Tibial nerve (tissue), 4 donors: ENCODE results near the gene DUOX2. TPM values are rescaled to one million over a fixed set of nuclear protein-coding genes. Genes with fewer than 3 reads are reported as not detected.

ENCODE experiments used
- DNase-seq, 2 donors: peaks; one replicate each; pipeline ENCODE4 v3.0.0-alpha.2; 2019; ENCODE audit warnings: low spot score in 2 of 2
- H3K27ac ChIP-seq, 4 donors: fragments of 200-600 bp; sonication (generic) in 3 of 4; one replicate each; pipeline ENCODE4 v1.5.1; 2017 to 2019; ENCODE audit warnings: mild to moderate bottlenecking in 1 of 4
- H3K27me3 ChIP-seq, 2 donors: fragments of 200-600 bp; sonication (generic) in 1 of 2; one replicate each; pipeline versions ENCODE4 v1.5.1 to v1.6.0; 2017 to 2019
- H3K36me3 ChIP-seq, 3 donors: fragments of 200-600 bp; sonication (generic); one replicate each; pipeline ENCODE4 v1.5.1; 2018 to 2019
- H3K4me1 ChIP-seq, 4 donors: fragments of 200-600 bp; sonication (generic) in 3 of 4; one replicate each; pipeline ENCODE4 v1.5.1; 2017 to 2019
- H3K4me3 ChIP-seq, 4 donors: fragments of 200-600 bp; sonication (generic) in 3 of 4; one replicate each; pipeline ENCODE4 v1.5.1; 2017 to 2019; ENCODE audit warnings: mild to moderate bottlenecking in 1 of 4, moderate library complexity in 1 of 4
- H3K9me3 ChIP-seq, 4 donors: fragments of 200-600 bp; sonication (generic) in 3 of 4; one replicate each; pipeline ENCODE4 v1.5.1; 2017 to 2019
- EP300 ChIP-seq, 2 donors: sonication (generic); formaldehyde crosslinking; IDR thresholded peaks; one replicate each; pipeline ENCODE4 v1.6.1; 2017; ENCODE audit warnings: antibody characterized with exemption in 2 of 2, mild to moderate bottlenecking in 1 of 2
- POLR2A ChIP-seq, 2 donors: fragments of 450-650 bp; IDR thresholded peaks; one replicate each; pipeline ENCODE4 v1.6.1; 2017; ENCODE audit warnings: antibody characterized with exemption in 2 of 2, mild to moderate bottlenecking in 2 of 2, moderate library complexity in 2 of 2
- WGBS, 2 donors: methylation state at CpG; one replicate each; pipeline ENCODE4 v1.1.5; 2018; 5-methylcytosine and 5-hydroxymethylcytosine counted together
- total RNA-seq, 4 donors: library from RNA; depleted of rRNA; stranded (reverse); fragments of >200 nt; gene quantifications; one replicate each; pipeline ENCODE4 v1.1.0, GENCODE V29; 2016
- TF ChIP-seq, protein P1 (sequence below), 5 experiments: fragments of 200-600 bp in 3 of 5; fragments of 450-650 bp in 2 of 5; sonication (generic) in 3 of 5; IDR thresholded peaks; one replicate each; pipeline ENCODE4 v1.5.1; 2016 to 2019; ENCODE audit warnings: antibody characterized with exemption in 5 of 5, mild to moderate bottlenecking in 3 of 5, moderate library complexity in 2 of 5

The DUOX2 gene
- total RNA-seq, 4 donors from 2014 or later = 0.22 to 1.9 (median 0.84) TPM

DNA sequence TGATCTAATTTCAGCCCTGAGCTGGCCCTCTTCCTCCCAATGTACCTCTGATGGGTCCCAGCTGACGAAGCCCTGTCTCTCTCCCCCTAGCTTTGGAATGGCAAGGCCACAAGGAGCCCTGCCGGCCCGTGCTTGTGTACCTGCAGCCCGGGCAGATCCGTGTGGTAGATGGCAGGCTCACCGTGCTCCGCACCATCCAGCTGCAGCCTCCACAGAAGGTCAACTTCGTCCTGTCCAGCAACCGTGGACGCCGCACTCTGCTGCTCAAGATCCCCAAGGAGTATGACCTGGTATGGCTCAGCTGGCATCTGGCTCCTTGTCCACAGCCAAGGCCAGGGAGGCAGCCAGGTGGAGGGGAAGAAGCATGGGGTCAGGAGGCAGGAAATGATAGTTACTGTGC, 30.0 kb upstream of the DUOX2 start:
- WGBS, 2 donors = 91 to 95% methylated on average over 4 to 11 of the region's 11 CpGs
- H3K27me3 ChIP-seq = no peaks in the 10 kb centered on the region

DNA sequence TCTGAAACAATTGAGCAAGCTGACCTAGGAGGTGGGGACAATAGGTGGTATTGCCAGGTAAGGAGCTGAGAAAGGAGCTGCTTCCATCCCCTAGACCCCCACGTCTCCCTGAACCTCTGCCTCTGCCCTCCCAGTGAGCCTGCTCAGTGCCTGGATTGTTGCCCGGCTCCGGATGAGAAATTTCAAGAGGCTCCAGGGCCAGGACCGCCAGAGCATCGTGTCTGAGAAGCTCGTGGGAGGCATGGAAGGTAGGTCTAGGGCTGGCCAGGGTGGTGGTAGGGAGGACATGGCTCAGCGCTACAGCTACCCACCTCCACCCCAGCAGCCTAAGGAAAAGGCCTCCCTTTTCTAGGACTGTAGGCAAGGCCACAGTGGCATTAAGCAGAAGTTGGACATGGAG, 29.1 kb upstream of the DUOX2 start:
- peaks cover 0 to 35% (median 0%) of the 10 kb centered on the region in 3 donors for H3K36me3 ChIP-seq
- H3K9me3 ChIP-seq = no peaks in the 10 kb centered on the region
- H3K27me3 ChIP-seq = no peaks in the 10 kb centered on the region
- H3K4me1 ChIP-seq = no peaks in the 10 kb centered on the region
- TF ChIP-seq EP300 (IDR thresholded peaks at IDR 0.05) (no peak), POLR2A (IDR thresholded peaks at IDR 0.05) (no peak)
- TF ChIP-seq, protein P1, sequence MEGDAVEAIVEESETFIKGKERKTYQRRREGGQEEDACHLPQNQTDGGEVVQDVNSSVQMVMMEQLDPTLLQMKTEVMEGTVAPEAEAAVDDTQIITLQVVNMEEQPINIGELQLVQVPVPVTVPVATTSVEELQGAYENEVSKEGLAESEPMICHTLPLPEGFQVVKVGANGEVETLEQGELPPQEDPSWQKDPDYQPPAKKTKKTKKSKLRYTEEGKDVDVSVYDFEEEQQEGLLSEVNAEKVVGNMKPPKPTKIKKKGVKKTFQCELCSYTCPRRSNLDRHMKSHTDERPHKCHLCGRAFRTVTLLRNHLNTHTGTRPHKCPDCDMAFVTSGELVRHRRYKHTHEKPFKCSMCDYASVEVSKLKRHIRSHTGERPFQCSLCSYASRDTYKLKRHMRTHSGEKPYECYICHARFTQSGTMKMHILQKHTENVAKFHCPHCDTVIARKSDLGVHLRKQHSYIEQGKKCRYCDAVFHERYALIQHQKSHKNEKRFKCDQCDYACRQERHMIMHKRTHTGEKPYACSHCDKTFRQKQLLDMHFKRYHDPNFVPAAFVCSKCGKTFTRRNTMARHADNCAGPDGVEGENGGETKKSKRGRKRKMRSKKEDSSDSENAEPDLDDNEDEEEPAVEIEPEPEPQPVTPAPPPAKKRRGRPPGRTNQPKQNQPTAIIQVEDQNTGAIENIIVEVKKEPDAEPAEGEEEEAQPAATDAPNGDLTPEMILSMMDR (IDR thresholded peaks at IDR 0.05) = no peak
- DNase-seq = no peak
- H3K4me3 ChIP-seq = no peak overlapping the region
- WGBS, 2 donors = 84 to 85% methylated on average over 7 of the region's 7 CpGs
- no peak overlapping the region for H3K27ac ChIP-seq

More for the DNA sequence above, 30.0 kb upstream of the DUOX2 start:
- Histone ChIP-seq H3K9me3 (no peaks in the 10 kb centered on the region), H3K27ac (no peak overlapping the region), H3K4me1 (no peaks in the 10 kb centered on the region), H3K4me3 (no peak overlapping the region), H3K36me3 (peaks cover 0 to 35% (median 0%) of the 10 kb centered on the region in 3 donors)
- DNase-seq = no peak
- TF ChIP-seq, protein P1 (IDR thresholded peaks at IDR 0.05) = no peak

DNA sequence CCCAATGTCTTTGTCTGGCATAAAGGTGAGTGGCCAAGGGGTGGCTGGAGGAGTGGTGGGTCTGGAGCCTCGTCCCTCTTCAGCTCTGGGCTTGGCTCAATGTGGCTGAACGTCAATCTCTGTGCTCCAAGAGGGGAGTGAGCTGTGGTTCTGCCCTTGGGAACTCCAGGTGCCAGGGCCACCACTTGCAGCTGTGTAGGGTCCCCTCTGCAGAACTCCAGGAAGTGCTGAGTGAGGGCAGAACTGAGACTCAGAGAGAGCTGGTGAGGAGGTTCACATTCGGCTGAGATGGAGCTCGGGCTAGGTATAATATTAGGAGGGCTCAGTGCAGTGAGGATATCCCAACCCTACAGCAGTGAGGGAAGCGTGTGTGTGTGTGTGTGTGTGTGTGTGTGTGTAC, 27.4 kb upstream of the DUOX2 start:
- no peak overlapping the region for H3K27ac ChIP-seq
- H3K4me1 ChIP-seq = no peaks in the 10 kb centered on the region
- H3K36me3 ChIP-seq = peaks cover 0 to 35% (median 0%) of the 10 kb centered on the region in 3 donors
- DNase-seq = no peak
- TF ChIP-seq EP300 (IDR thresholded peaks at IDR 0.05) = no peak
- TF ChIP-seq POLR2A (IDR thresholded peaks at IDR 0.05) = no peak
- TF ChIP-seq, protein P1 (IDR thresholded peaks at IDR 0.05) = no peak
- no peak overlapping the region for H3K4me3 ChIP-seq
- no peaks in the 10 kb centered on the region for H3K9me3 ChIP-seq
- 78 to 91% methylated on average over 5 of the region's 5 CpGs for WGBS, 2 donors
- peaks cover 0 to 6% of the 10 kb centered on the region in 2 donors for H3K27me3 ChIP-seq

DNA sequence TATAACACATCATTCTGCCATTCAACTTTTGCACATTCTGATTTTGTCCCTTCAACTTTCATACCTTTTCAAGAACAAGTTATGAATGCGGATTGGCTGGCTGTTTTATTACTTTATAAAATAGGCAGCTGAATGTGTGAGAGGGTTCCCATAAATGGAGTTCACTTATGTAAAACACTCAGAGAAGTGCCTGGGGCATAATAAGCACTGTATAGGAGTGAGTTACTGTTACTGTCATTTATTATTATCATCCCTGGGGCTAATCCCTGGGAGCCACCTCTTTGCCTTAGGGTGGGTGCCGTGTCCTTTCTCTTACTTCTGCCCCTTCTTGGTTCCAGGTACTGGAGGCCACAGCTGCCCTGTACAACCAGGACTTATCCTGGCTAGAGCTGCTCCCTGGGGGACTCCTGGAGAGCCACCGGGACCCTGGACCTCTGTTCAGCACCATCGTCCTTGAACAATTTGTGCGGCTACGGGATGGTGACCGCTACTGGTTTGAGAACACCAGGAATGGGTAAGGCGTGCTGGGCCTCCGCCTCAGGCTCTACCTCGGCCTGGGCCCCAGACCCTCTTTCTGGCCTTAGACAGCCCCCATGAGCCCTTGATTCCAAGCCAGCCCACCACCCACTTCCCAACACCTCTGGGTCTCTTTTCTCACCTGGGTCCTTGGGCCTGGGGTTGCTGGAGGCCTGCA, 26.7 kb upstream of the DUOX2 start:
- WGBS, 2 donors = 94 to 97% methylated on average over 10 of the region's 10 CpGs
- H3K27me3 ChIP-seq = peaks cover 0 to 12% of the 10 kb centered on the region in 2 donors
- peaks cover 0 to 35% (median 0%) of the 10 kb centered on the region in 3 donors for H3K36me3 ChIP-seq
- TF ChIP-seq EP300 (IDR thresholded peaks at IDR 0.05) (no peak), POLR2A (IDR thresholded peaks at IDR 0.05) (no peak)
- TF ChIP-seq, protein P1 (IDR thresholded peaks at IDR 0.05) = no peak
- H3K9me3 ChIP-seq = no peaks in the 10 kb centered on the region
- H3K4me1 ChIP-seq = no peaks in the 10 kb centered on the region
- no peak overlapping the region for H3K27ac ChIP-seq
- no peak overlapping the region for H3K4me3 ChIP-seq
- no peak for DNase-seq

DNA sequence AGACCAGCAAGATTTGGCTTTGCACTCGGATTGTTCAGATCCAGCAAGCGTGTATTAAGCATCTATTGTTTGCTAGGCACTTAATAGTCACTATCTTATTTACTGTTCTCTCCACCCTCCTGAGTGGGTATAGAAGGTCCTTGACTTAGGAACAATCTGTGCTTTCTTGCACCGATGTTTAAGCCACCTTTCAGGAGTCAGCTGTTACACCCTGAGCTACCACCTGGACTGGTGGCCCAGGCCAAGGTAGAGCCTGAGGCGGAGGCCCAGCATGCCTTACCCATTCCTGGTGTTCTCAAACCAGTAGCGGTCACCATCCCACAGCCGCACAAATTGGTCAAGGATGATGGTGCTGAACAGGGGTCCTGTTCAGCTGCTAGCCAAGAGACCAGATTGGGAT, 25.8 kb upstream of the DUOX2 start:
- TF ChIP-seq EP300 (IDR thresholded peaks at IDR 0.05) = no peak
- H3K9me3 ChIP-seq = no peaks in the 10 kb centered on the region
- H3K4me1 ChIP-seq = peaks cover 0 to 7% (median 7%) of the 10 kb centered on the region in 4 donors
- peaks cover 0 to 19% of the 10 kb centered on the region in 2 donors for H3K27me3 ChIP-seq
- H3K27ac ChIP-seq = no peak overlapping the region
- no peak for DNase-seq
- peaks cover 0 to 33% (median 0%) of the 10 kb centered on the region in 3 donors for H3K36me3 ChIP-seq
- H3K4me3 ChIP-seq = no peak overlapping the region
- WGBS, 2 donors = 92 to 94% methylated on average over 6 of the region's 6 CpGs
